BE2C (cell line): ENCODE results near the gene NODAL.

ENCODE experiments used
- DNase-seq: peaks from one replicate; pipeline ENCODE4 v3.0.0-alpha.2; 2020
- H3K27me3 ChIP-seq: fragments of 250-450 bp; sonication (Bioruptor Pico); 2 replicates; pipeline ENCODE4 v1.5.1; 2020; ENCODE audit warnings: mild to moderate bottlenecking
- H3K36me3 ChIP-seq: fragments of 250-450 bp; sonication (Bioruptor Pico); 2 replicates; pipeline ENCODE4 v1.5.1; 2020; ENCODE audit warnings: mild to moderate bottlenecking
- H3K4me1 ChIP-seq: fragments of 250-450 bp; sonication (Bioruptor Pico); 2 replicates; pipeline ENCODE4 v1.5.1; 2020
- H3K4me3 ChIP-seq: 2 replicates; pipeline ENCODE4 v1.5.1; 2011; ENCODE audit warnings: low read depth, low read length
- H3K9me3 ChIP-seq: fragments of 250-450 bp; sonication (Bioruptor Pico); 2 replicates; pipeline ENCODE4 v1.5.1; 2020
- TF ChIP-seq, protein P1 (sequence below): IDR thresholded peaks from 2 replicates; pipeline ENCODE4 v1.5.1; 2012; ENCODE audit warnings: mild to moderate bottlenecking, low read depth, low read length

NODAL gene

DNA sequence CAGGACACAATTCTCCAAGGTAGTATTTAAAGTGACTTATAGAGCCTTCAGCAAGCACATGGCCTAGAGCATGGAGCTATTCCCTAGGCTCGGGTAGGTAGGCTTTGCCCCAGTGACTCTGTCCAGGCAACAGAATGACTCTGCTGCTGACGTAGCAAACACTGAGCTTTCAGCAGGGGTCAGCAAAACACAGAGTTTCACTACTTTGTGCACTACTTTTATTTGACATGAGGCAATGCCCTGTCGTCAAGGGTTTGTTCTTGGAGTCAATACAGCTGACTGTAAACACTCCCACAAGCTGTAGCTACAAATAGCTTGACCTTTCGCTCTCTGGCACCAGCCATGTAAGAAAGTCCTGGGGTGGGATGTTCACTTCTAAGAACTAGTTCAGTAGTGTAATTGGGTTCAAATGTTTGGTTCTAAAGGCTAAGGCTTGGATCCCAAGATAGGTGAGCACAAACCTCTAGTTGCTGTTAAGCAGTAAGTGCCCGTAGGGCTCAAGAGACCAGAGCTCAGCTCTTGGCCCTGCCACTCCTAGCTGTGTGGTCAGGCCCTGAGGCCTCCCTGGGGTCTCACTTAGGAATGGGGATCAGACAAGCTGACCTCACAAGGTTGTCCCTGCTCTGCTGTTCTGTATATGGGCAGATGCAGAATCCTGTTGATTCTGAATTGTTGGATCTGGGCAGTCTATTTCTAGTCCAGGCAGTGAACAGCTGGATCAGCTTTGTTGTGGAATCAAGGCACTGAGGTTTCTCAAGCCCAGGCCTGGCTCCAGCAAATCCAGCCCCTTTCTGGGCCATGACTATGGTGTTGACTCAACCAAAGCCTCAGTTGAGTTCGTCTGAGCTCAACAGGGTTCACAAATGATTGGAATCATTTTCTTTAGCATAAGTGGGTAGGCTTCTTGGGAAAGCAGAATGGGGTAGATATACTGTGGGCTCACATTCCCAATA lies 10.7 kb downstream of the NODAL start:
- TF ChIP-seq, protein P1, sequence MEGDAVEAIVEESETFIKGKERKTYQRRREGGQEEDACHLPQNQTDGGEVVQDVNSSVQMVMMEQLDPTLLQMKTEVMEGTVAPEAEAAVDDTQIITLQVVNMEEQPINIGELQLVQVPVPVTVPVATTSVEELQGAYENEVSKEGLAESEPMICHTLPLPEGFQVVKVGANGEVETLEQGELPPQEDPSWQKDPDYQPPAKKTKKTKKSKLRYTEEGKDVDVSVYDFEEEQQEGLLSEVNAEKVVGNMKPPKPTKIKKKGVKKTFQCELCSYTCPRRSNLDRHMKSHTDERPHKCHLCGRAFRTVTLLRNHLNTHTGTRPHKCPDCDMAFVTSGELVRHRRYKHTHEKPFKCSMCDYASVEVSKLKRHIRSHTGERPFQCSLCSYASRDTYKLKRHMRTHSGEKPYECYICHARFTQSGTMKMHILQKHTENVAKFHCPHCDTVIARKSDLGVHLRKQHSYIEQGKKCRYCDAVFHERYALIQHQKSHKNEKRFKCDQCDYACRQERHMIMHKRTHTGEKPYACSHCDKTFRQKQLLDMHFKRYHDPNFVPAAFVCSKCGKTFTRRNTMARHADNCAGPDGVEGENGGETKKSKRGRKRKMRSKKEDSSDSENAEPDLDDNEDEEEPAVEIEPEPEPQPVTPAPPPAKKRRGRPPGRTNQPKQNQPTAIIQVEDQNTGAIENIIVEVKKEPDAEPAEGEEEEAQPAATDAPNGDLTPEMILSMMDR: no peak
- Histone ChIP-seq H3K9me3 (no peaks in the 10 kb centered on the region), H3K36me3 (peaks cover 7% of the 10 kb centered on the region), H3K27me3 (no peaks in the 10 kb centered on the region), H3K4me1 (no peaks in the 10 kb centered on the region), H3K4me3 (no peak overlapping the region)
- no peak for DNase-seq

DNA sequence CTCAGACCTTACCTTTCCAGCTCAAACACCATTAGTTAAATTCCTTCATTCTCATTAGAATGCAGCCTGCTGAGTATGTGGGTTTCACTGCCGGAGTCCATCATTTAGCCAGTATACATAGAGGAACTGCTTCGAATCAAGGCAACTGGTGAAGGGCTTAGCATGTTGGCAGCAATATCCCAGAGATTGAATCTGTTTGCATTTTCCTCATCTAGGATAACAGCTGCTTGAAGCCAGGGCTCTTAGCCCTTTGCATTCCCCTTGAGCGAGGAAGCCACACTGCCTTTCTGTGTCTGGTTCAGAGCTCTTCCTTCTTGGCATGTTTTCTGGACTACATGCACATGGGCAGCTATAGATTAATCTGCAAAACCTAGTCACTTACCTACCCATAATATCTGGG lies 14.7 kb downstream of the NODAL start:
- Histone ChIP-seq H3K4me1 (no peaks in the 10 kb centered on the region), H3K36me3 (peaks cover 32% of the 10 kb centered on the region), H3K4me3 (no peak overlapping the region), H3K27me3 (no peaks in the 10 kb centered on the region), H3K9me3 (no peaks in the 10 kb centered on the region)
- DNase-seq: no peak
- TF ChIP-seq, protein P1: no peak

DNA sequence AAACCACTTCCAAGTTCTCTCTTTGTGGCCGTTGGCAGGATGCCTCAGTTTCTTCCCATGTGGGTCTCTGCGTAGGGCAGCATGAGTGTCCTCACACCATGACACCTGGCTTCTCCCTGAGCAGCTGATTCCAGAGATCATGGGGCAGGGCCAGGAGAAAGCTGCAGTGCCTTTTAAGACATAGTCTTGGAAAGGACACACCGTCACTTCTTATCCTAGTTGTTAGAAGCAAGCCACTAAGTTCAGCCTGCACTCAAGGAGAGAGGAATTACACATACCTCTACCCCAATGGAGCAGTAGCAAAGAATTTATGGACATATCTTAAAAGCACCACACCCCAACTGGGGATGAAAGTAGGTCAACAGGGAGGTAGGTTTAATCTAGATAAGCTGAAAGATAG lies 16.4 kb downstream of the NODAL start:
- H3K9me3 ChIP-seq: no peaks in the 10 kb centered on the region
- H3K4me1 ChIP-seq: no peaks in the 10 kb centered on the region
- no peak for DNase-seq
- no peak overlapping the region for H3K4me3 ChIP-seq
- TF ChIP-seq, protein P1: no peak
- no peaks in the 10 kb centered on the region for H3K27me3 ChIP-seq
- H3K36me3 ChIP-seq: peaks cover 46% of the 10 kb centered on the region

DNA sequence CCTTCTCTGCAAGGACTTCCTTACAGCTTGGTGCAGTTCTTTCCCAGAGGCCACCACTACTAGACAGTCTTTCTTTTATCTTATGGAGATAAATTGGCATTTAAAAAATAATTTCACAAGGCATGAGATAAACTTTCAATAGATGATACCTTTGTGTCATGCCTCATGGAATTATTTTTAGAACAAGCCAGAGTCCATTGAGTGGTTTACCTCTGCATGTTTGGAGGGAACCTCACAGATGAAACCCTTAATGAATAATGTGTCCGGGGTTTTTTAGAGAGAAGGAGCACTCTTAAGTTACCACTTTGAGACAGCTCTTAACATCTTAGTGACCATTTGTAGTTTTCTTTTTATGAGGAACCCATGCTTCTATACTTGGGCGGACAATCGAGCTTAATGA lies 17.2 kb downstream of the NODAL start:
- Histone ChIP-seq H3K27me3 (no peaks in the 10 kb centered on the region), H3K4me3 (no peak overlapping the region), H3K36me3 (peaks cover 44% of the 10 kb centered on the region), H3K4me1 (no peaks in the 10 kb centered on the region), H3K9me3 (no peaks in the 10 kb centered on the region)
- DNase-seq: no peak
- TF ChIP-seq, protein P1: no peak

DNA sequence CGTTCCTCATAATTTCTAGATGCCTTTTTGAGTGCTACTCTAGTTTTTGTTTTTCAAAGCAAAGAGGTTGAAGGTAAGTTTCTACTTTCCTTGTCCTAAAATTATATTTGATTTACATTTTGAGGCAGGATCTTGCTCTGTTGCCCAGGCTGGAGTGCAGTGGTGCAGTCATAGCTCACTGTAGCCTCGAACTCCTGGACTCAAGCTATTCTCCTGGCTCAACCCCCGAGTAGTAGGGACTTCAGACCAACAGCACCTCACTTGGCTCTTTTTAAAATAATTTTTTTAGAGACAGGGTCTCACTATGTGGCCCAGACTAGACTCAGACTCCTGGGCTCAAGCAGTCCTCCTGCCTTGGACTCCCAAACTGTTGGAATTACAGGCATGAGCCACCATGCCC lies 22.8 kb downstream of the NODAL start:
- H3K36me3 ChIP-seq: peaks cover 24% of the 10 kb centered on the region
- no peaks in the 10 kb centered on the region for H3K27me3 ChIP-seq
- no peaks in the 10 kb centered on the region for H3K4me1 ChIP-seq
- no peaks in the 10 kb centered on the region for H3K9me3 ChIP-seq
- no peak for DNase-seq
- TF ChIP-seq, protein P1: no peak
- H3K4me3 ChIP-seq: no peak overlapping the region

DNA sequence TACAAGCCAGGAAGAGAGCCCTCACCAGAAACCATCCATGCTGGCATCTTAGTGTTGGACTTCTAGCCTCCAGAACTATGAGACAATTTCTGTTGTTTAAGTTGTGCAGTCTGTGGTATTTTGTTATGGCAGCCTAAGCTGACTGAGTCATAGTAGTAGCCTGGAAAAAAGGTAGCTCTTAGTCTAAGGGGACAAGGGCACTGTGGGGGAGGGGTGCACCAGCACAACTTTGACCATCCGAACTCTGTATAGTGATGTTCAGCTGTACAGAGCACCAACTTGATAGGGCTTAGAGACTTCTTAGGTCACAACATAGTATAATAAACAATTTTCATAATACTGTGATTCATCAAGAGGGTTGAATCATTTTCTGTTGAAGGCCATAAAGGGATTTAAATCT lies 23.3 kb downstream of the NODAL start:
- no peaks in the 10 kb centered on the region for H3K9me3 ChIP-seq
- TF ChIP-seq, protein P1: no peak
- H3K4me1 ChIP-seq: no peaks in the 10 kb centered on the region
- no peaks in the 10 kb centered on the region for H3K27me3 ChIP-seq
- H3K4me3 ChIP-seq: no peak overlapping the region
- H3K36me3 ChIP-seq: peaks cover 24% of the 10 kb centered on the region
- DNase-seq: no peak
